Dendritic cell treated with granulocyte-macrophage colony-stimulating factor and Interleukin-4, amounts not matched to agents 40 ng/mL and 50 ng/mL, for 4 days (primary cell): ENCODE measurements around the gene LAG3.
"Not testable (repeated sequence)": the region's sequence is repeated elsewhere in the genome, so short reads cannot be mapped to it uniquely, and the experiment has no call there.

Experiments used
- H3K27ac Mint-ChIP-seq: one replicate; pipeline ENCODE4 v1.8.0; 2022; ENCODE audit warnings: mild to moderate bottlenecking, mixed read lengths
- H3K27me3 Mint-ChIP-seq: one replicate; pipeline ENCODE4 v1.8.0; 2022; ENCODE audit warnings: mild to moderate bottlenecking, mixed read lengths
- H3K36me3 Mint-ChIP-seq: one replicate; pipeline ENCODE4 v1.8.0; 2022; ENCODE audit warnings: low read depth, mixed read lengths
- H3K4me1 Mint-ChIP-seq: one replicate; pipeline ENCODE4 v1.8.0; 2022; ENCODE audit warnings: low read depth, mixed read lengths
- H3K4me3 Mint-ChIP-seq: one replicate; pipeline ENCODE4 v1.8.0; 2022; ENCODE audit warnings: mild to moderate bottlenecking, moderate library complexity, mixed read lengths
- H3K9me3 Mint-ChIP-seq: one replicate; pipeline ENCODE4 v1.8.0; 2022; ENCODE audit warnings: mixed read lengths
- intact Hi-C: fragments of 100-400 bp; cut with micrococcal nuclease; formaldehyde crosslinking; loops from one replicate; pipeline ENCODE4 v1.15.0; 2022

The LAG3 gene

DNA sequence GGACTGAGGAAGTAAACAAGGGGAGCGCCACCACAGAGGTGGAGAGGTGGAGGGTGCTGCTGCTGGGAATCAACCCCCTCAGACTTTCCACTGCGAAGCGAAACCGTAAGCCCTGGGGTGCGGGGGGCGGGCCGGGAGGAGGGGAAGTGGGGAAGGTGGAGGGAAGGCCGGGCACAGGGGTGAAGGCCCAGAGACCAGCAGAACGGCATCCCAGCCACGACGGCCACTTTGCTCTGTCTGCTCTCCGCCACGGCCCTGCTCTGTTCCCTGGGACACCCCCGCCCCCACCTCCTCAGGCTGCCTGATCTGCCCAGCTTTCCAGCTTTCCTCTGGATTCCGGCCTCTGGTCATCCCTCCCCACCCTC, at the start of gene LAG3:
TSS of gene LAG3 (plus strand) at position 190 of the 365 bp plus-strand sequence. CDS start 333 bp downstream, outside the sequence.
- Mint-ChIP-seq H3K27ac (peak within 1 kb of the TSS; percentile 88), H3K9me3 (no peaks in the 10 kb centered on the region), H3K4me1 (peaks cover 77% of the 10 kb centered on the region), H3K27me3 (peaks cover 83% of the 10 kb centered on the region), H3K36me3 (peaks cover 28% of the 10 kb centered on the region), H3K4me3 (peak within 1 kb of the TSS; percentile 52)
- intact Hi-C loops = no loop called here

DNA sequence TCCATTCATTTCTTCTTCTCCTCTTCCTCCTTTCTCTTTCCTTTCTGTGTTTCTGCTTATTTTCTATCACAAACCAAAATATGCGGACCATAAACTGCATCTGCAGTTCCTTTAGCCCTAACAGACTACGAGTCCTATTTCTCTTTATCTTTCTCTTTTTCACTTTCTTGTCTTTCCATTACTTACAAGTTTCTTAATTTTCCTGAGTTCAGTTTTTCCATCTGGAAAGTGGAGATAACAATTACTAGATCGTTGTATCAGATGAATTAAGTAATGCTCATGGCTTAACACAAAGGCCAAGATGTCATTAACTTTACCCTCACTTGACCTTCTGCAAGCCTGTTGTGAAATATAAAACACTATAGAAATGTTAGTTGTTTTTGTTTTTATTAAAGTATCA, 49.5 kb upstream of the LAG3 start:
- no peaks in the 10 kb centered on the region for H3K9me3 Mint-ChIP-seq
- no peak overlapping the region for H3K4me3 Mint-ChIP-seq
- intact Hi-C loops = no loop called here
- no peak overlapping the region for H3K27ac Mint-ChIP-seq
- peaks cover 2% of the 10 kb centered on the region for H3K27me3 Mint-ChIP-seq
- H3K36me3 Mint-ChIP-seq = peaks cover 33% of the 10 kb centered on the region
- H3K4me1 Mint-ChIP-seq = peaks cover 25% of the 10 kb centered on the region

DNA sequence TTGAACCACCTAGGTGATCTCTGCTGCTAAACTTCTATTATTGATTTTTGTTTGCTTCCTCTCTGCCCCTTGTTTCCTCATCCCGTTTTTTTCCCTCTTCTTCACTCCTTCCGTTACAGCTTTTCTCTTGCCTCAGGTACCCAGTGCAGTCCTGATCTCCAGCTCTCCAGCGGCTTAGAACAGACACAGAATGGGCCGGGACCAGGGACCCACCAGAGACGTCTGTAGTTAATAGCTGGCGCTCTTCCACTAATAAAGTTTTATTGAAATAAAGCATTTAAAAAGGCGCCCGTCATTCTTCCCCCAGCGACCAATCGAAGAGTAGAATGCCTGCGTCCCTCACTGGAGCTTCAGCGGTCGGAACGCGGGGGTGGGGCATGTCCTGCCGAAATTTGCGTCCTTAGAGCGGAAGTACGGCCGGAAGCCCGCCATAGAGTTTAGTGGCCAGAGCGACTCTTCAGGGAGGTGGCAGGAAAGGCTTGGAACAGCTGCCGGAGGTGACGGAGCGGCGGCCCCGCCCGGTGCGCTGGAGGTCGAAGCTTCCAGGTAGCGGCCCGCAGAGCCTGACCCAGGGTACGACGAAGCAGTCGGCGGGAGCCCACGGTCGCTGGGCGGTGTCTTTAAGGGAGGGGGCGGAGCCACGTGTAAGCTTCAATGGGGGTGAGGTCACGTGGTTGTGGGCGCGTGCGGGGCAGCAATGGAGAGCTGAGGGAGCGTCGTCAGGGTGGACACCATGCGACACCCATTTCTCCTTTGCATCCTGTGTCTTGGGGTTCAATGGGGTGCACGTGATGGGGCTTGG, 48.5 kb upstream of the LAG3 start, which contains the start of gene COPS7A:
TSS of gene COPS7A (plus strand) at position 440 of the 802 bp plus-strand sequence. CDS start 611 bp downstream, outside the sequence.
- Mint-ChIP-seq H3K4me1 (peaks cover 26% of the 10 kb centered on the region), H3K27ac (peak within 1 kb of the TSS; percentile 88), H3K27me3 (peaks cover 2% of the 10 kb centered on the region), H3K36me3 (peaks cover 43% of the 10 kb centered on the region), H3K4me3 (peak within 1 kb of the TSS; percentile 93), H3K9me3 (no peaks in the 10 kb centered on the region)
- intact Hi-C loops = loop anchor here (1.0 kb wide), 1 partner anchor 35 kb away; the partner anchor contains the start of gene ZNF384

DNA sequence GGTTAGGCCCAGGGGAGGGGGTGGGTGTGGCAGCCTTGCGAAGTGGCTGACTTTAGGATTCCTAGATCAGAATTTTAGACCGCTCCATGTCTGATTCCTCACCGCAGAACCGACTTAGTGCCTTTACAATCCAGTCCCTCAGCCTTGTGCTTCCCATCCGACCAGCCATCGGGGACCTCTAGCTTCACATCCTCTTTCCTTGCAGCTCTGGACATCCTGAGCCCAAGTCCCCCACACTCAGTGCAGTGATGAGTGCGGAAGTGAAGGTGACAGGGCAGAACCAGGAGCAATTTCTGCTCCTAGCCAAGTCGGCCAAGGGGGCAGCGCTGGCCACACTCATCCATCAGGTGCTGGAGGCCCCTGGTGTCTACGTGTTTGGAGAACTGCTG, 47.9 kb upstream of the LAG3 start:
- peak overlapping the region; percentile 93 for H3K4me3 Mint-ChIP-seq
- H3K27me3 Mint-ChIP-seq = peaks cover 2% of the 10 kb centered on the region
- peaks cover 48% of the 10 kb centered on the region for H3K36me3 Mint-ChIP-seq
- no peaks in the 10 kb centered on the region for H3K9me3 Mint-ChIP-seq
- intact Hi-C loops = loop anchor here (1.0 kb wide), 1 partner anchor 35 kb away; the partner anchor contains the start of gene ZNF384
- peaks cover 32% of the 10 kb centered on the region for H3K4me1 Mint-ChIP-seq
- H3K27ac Mint-ChIP-seq = peak overlapping the region; percentile 88

DNA sequence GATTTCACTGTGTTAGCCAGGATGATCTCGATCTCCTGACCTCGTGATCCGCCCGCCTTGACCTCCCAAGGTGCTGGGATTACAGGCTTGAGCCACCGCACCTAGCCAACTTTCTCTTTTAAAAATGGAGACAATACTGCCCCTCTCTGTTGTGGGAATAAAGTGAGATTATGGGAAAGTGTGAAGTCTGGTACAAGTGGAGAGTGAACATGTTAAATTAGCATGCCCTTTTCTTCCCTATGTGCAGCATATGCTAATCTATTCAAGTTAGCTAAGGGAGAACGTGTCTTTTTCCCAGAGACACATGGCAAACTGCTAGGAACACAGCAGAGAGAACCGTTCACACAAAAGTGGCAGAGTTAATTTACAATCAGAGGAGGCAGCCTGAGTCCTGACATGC, 47.0 kb upstream of the LAG3 start:
- peaks cover 58% of the 10 kb centered on the region for H3K36me3 Mint-ChIP-seq
- intact Hi-C loops = no loop called here
- no peak overlapping the region for H3K27ac Mint-ChIP-seq
- H3K27me3 Mint-ChIP-seq = no peaks in the 10 kb centered on the region
- no peaks in the 10 kb centered on the region for H3K9me3 Mint-ChIP-seq
- peaks cover 38% of the 10 kb centered on the region for H3K4me1 Mint-ChIP-seq
- H3K4me3 Mint-ChIP-seq = no peak overlapping the region

DNA sequence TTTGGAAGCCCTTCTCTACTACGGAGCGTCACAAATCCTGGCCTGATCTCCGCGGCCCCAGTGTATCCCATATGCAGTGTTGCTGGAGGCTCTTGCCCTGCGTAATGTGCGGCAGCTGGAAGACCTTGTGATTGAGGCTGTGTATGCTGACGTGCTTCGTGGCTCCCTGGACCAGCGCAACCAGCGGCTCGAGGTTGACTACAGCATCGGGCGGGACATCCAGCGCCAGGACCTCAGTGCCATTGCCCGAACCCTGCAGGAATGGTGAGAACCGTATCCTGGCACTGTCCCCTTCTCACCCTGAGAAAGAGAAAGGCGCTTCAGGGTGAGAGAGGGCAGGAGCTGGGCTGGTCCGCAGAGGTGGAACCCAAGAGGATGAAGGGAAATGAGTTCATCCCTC, 43.1 kb upstream of the LAG3 start:
- Mint-ChIP-seq H3K4me1 (peaks cover 32% of the 10 kb centered on the region), H3K9me3 (no peaks in the 10 kb centered on the region), H3K27me3 (no peaks in the 10 kb centered on the region), H3K36me3 (peaks cover 85% of the 10 kb centered on the region), H3K4me3 (no peak overlapping the region), H3K27ac (no peak overlapping the region)
- intact Hi-C loops = no loop called here

DNA sequence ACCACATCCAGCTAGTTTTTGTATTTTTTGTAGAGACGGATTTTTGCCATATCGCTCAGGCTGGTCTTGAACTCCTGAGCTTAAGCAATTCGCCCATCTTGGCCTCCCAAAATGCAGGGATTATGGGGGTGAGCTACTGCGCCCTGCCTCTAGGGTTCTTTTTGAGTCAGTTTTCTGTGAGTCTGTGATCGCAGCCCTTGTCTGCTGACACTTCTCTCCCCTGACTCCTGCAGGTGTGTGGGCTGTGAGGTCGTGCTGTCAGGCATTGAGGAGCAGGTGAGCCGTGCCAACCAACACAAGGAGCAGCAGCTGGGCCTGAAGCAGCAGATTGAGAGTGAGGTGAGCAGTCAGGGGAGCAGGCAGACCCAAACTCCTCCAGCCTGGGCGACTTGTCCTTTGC, 42.2 kb upstream of the LAG3 start:
- peaks cover 26% of the 10 kb centered on the region for H3K4me1 Mint-ChIP-seq
- intact Hi-C loops = no loop called here
- H3K36me3 Mint-ChIP-seq = peaks cover 91% of the 10 kb centered on the region
- H3K27ac Mint-ChIP-seq = no peak overlapping the region
- H3K4me3 Mint-ChIP-seq = no peak overlapping the region
- no peaks in the 10 kb centered on the region for H3K9me3 Mint-ChIP-seq
- no peaks in the 10 kb centered on the region for H3K27me3 Mint-ChIP-seq

DNA sequence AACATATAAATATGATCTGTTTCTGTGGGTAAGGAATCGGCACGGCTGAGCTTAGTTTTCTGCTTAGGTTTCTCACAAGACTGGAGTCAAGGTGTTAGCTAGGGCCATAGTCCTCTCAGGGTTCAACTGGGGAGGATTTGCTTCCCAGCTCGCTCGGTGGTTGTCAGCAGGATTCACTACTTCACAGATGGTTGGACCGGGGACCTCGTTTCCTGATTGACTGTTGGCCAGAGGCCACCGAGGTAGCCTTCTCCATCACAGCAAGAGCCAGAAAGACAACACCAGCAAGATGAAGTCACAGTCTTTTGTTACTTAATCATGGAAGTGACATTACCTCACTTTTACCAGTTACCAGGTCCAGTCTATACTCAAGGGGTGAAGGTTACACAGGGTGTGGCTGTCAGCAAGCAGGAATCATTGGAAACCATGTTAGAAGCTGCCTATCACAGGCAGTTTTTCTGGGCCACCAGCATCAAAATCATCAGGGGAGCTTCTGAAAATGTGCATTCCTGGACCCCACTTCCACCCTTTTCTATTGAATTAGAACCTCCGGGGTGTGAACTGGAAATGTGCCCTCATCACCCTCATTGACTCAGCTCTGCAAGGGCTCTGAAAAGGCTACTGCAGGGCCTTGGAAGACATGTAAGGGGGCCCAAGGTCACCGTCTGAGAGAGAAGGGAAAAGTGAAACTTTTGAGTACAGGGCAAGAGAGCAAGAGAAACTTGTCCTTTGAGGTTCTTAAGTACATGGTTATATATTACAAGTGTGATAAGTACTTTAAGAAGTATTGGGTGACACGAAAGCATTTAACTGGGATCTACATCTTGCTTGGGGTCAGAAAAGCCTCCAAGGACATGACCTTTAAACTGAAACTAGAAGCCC, 37.6 kb upstream of the LAG3 start:
- no peaks in the 10 kb centered on the region for H3K9me3 Mint-ChIP-seq
- H3K4me1 Mint-ChIP-seq = peaks cover 8% of the 10 kb centered on the region
- H3K27ac Mint-ChIP-seq = no peak overlapping the region
- H3K36me3 Mint-ChIP-seq = peaks cover 68% of the 10 kb centered on the region
- no peaks in the 10 kb centered on the region for H3K27me3 Mint-ChIP-seq
- intact Hi-C loops = loop anchor here (1.0 to 5.0 kb wide), 2 partner anchors 45 to 93 kb away; partner anchors contain the start of gene P3H3
- H3K4me3 Mint-ChIP-seq = no peak overlapping the region

DNA sequence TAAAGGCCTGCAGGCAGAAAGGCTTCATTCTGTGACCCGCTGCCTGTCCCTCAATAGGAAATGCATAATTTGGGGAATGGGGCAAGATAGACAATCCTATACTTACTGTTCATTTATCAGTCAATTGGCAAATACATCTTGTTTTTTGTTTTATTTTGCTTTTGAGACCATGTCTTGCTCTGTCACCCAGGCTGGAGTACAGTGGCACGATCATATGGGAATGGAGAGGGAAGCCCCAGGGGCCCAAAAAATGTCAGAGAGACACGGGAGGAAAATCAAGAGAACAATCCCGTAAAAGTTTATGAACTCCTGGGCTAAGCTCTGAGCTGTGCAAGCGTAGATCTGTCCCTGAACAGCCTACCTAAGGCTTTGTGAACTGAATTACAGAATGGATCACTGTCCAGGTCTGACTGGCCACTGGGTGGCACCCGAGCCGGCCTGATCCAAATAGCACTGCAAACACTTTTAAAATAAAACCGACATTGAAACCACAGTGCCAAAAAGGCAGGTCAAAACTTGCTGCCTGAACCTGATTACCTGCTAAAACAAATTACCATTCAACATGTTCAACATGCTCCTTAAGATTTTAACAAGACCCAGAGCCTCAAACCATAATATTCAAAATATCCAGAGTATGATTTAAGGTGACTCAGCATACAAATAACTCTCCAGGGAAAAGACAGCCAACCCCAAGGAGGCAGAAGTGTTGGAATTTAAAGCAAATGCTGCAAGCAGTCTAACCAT, 36.7 kb upstream of the LAG3 start:
- intact Hi-C loops = loop anchor here (1.0 to 5.0 kb wide), 2 partner anchors 44 to 92 kb away; partner anchors contain the start of gene P3H3
- H3K36me3 Mint-ChIP-seq = peaks cover 60% of the 10 kb centered on the region
- H3K9me3 Mint-ChIP-seq = no peaks in the 10 kb centered on the region
- peak overlapping the region; percentile 41 for H3K27ac Mint-ChIP-seq
- H3K4me3 Mint-ChIP-seq = no peak overlapping the region
- H3K4me1 Mint-ChIP-seq = peaks cover 5% of the 10 kb centered on the region
- H3K27me3 Mint-ChIP-seq = no peaks in the 10 kb centered on the region

DNA sequence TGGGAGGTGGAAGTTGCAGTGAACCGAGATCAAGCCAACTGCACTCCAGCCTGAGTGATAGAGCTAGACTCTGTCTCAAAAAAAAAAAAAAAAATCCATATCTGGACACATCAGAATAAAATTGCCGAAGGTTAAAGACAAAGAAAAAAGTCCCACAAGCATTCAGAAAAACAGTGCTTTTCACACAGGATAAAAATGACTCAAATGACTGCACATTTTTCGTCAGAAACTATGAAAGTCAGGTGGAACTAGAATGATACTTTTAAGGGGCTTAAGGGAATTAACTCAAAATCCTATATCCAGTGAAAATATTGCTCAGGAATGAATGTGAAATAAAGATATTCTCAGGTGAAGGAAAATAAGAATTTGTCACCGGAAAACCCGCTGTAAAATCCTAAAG, 35.6 kb upstream of the LAG3 start:
- no peaks in the 10 kb centered on the region for H3K9me3 Mint-ChIP-seq
- peaks cover 48% of the 10 kb centered on the region for H3K36me3 Mint-ChIP-seq
- no peak overlapping the region for H3K27ac Mint-ChIP-seq
- H3K4me1 Mint-ChIP-seq = peaks cover 5% of the 10 kb centered on the region
- intact Hi-C loops = loop anchor here (5.0 kb wide), 1 partner anchor 91 kb away; the partner anchor contains the start of gene P3H3
- H3K27me3 Mint-ChIP-seq = no peaks in the 10 kb centered on the region
- H3K4me3 Mint-ChIP-seq = no peak overlapping the region

DNA sequence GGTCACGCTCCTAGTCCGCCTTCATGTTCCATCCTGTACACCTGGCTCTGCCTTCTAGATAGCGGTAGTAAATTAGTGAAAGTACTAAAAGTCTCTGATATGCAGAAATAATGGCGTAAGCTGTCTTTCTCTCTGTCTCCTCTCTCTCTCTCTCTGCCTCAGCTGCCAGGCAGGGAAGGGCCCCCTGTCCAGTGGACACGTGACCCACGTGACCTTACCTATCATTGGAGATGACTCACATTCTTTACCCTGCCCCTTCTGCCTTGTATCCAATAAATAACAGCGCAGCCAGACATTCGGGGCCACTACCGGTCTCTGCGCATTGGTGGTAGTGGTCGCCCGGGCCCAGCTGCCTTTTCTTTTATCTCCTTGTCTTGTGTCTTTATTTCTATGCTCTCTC, 30.2 kb upstream of the LAG3 start:
- H3K27ac Mint-ChIP-seq, H3K27me3 Mint-ChIP-seq, H3K36me3 Mint-ChIP-seq, H3K4me3 Mint-ChIP-seq, H3K9me3 Mint-ChIP-seq, intact Hi-C loops: not testable (repeated sequence)
- peaks cover 22% of the 10 kb centered on the region for H3K4me1 Mint-ChIP-seq

DNA sequence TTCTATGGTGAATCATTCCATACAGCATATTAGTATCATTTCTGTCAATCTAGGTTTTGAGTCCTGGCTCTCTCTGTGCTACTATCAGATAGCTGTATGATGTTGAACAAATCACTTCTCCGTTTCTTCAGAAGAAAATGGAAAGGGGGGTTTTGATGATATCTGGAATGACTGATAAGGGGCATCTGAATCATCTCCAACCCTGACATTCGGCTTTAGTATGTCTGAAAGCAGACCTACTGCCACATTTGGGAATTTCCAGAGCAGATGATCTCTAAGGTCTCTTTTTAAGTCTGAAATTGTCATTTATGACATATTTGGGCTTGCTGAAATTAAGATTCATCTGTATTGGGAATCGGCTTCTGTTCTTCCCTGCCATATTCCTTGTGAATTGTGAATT, 29.5 kb upstream of the LAG3 start:
- Mint-ChIP-seq H3K4me1 (peaks cover 30% of the 10 kb centered on the region), H3K4me3 (no peak overlapping the region), H3K27ac (no peak overlapping the region), H3K27me3 (no peaks in the 10 kb centered on the region), H3K9me3 (no peaks in the 10 kb centered on the region), H3K36me3 (peaks cover 17% of the 10 kb centered on the region)
- intact Hi-C loops = no loop called here

DNA sequence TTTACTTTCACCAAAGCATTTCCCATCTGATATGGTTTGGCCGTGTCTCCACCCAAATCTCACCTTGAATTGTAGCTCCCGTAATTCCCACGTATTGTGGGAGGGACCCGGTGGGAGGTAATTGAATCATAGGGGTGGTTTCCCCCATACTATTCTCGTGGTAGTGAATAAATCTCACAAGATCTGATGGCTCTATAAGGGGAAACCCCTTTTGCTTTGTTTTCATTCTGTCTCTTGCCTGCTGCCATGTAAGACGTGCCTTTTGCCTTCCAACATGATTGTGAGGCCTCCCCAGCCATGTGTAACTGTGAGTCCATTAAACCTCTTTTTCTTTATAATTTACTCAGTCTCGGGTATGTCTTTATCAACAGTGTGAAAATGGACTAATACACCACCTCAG, 29.0 kb upstream of the LAG3 start:
- Mint-ChIP-seq H3K4me1 (peaks cover 34% of the 10 kb centered on the region), H3K36me3 (peaks cover 22% of the 10 kb centered on the region)
- H3K9me3 Mint-ChIP-seq, H3K27me3 Mint-ChIP-seq, H3K27ac Mint-ChIP-seq, H3K4me3 Mint-ChIP-seq, intact Hi-C loops: not testable (repeated sequence)
